Bronchial epithelial cell (primary cell): ENCODE results near the gene TEPSIN. TPM values are rescaled to one million over a fixed set of nuclear protein-coding genes. Genes with fewer than 3 reads are reported as not detected.

Experiments
- DNase-seq: peaks from one replicate; pipeline ENCODE4 v3.0.0-alpha.2; 2010; ENCODE audit warnings: low read depth
- FAIRE-seq: peaks from 2 replicates; lab custom pipeline; 2011; peaks lifted over from hg19 to GRCh38; lab: Jason Lieb, UNC
- H3K27me3 ChIP-seq: 2 replicates; pipeline ENCODE4 v1.5.1; 2011; ENCODE audit warnings: low read length; ENCODE audit not compliant: control insufficient read depth, insufficient read depth
- H3K36me3 ChIP-seq: 2 replicates; pipeline ENCODE4 v1.5.1; 2011; ENCODE audit warnings: low read length; ENCODE audit not compliant: control insufficient read depth, insufficient read depth
- H3K4me3 ChIP-seq: 2 replicates; pipeline ENCODE4 v1.5.1; 2011; ENCODE audit warnings: mild to moderate bottlenecking, low read depth, low read length, control low read depth
- total RNA-seq: library from RNA; depleted of rRNA; stranded (reverse); fragments of >200 nt; gene quantifications from 2 replicates; pipeline ENCODE4 v1.2.1, GENCODE V29; 2014
- TF ChIP-seq, protein P1 (sequence below): IDR thresholded peaks from 2 replicates; pipeline ENCODE4 v1.5.1; 2011; ENCODE audit warnings: mild to moderate bottlenecking, moderate library complexity, low read length, control low read depth, inconsistent platforms; ENCODE audit not compliant: insufficient read depth, severe bottlenecking

The TEPSIN gene
- total RNA-seq, 1 donor from 2014 or later = 5.8 TPM

DNA sequence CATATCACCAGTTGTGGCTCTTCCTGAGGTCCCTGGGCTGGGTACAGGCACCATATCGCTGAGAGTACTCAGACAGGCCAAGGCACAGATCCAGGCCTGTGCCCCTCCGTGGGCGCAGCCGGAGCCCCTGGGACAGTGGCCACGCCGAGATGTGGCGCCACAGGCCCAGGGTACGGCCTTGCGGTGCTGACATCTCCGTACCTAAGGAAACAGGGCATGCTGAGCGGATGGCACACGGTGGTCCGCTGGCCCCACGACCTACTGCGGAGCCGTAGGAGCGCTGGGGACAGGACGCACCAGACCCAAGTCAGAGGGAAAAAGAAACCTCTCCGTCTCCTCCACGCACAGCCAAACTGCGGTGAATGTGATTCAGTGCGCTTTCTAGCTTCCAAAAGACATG is 26.7 kb upstream of the TEPSIN start:
- FAIRE-seq (no peak), DNase-seq (no peak)
- no peaks in the 10 kb centered on the region for H3K27me3 ChIP-seq
- no peak overlapping the region for H3K4me3 ChIP-seq
- TF ChIP-seq, protein P1, sequence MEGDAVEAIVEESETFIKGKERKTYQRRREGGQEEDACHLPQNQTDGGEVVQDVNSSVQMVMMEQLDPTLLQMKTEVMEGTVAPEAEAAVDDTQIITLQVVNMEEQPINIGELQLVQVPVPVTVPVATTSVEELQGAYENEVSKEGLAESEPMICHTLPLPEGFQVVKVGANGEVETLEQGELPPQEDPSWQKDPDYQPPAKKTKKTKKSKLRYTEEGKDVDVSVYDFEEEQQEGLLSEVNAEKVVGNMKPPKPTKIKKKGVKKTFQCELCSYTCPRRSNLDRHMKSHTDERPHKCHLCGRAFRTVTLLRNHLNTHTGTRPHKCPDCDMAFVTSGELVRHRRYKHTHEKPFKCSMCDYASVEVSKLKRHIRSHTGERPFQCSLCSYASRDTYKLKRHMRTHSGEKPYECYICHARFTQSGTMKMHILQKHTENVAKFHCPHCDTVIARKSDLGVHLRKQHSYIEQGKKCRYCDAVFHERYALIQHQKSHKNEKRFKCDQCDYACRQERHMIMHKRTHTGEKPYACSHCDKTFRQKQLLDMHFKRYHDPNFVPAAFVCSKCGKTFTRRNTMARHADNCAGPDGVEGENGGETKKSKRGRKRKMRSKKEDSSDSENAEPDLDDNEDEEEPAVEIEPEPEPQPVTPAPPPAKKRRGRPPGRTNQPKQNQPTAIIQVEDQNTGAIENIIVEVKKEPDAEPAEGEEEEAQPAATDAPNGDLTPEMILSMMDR = no peak
- peaks cover 33% of the 10 kb centered on the region for H3K36me3 ChIP-seq

DNA sequence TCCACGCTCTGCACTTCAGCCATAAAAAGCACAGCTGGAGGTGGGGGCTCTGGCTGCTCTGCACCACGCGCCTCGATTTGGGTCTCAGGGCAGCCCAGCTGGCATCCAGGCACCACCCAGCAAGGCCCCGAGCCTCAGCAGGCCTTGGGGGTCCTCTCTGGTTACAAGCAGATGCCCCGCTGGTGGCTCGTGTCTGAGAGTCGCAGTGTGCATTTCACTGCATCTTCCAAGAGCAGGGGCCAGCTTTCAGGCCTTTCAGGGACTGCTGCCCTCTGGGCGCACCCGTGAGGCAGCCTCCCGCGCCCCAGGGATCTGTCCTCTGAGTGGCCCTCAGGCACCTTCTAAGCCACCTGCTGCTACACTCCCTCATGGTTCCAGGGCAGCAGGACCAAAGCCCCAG is 25.8 kb upstream of the TEPSIN start:
- Histone ChIP-seq H3K36me3 (peaks cover 42% of the 10 kb centered on the region), H3K27me3 (no peaks in the 10 kb centered on the region), H3K4me3 (no peak overlapping the region)
- TF ChIP-seq, protein P1 = no peak
- DNase-seq = no peak
- FAIRE-seq = no peak

DNA sequence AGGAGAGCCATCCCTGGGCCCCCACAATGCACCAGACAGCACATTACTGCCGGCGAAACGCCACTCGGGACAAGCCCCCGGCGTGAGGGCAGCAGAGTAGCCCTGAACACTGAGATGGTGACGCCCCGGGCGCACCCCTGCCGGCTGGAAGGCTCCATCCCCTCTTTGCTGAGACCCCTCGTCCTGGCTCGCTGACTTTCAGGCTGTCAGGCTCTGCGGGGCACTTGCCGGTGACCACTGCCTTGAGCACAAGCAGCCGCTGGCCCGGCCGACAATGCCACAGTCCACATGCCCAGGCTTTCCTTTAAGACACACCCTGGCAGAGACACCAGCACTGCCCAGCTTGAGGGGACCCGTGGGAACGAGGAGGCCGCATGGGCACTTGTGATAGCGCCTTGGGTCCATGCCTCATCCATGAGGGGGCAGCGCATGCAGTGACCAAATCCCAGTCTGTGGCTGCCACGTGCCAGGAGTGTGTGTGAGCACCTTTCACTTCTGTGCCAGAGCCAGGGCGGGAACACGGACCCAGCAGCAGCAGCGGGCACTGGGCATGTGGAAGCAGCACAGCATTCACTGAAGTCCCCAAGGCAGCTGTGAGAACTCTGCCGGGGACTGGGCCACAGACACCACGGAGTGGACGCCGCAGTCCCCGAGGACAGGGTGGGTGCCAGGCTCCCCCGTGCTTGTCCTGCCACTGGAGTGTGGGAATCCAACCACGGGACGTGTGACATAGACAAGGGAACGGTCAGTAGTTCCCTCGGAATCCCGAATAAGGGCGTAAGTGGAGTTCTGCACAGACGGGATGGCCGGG is 24.7 kb upstream of the TEPSIN start:
- no peak for FAIRE-seq
- DNase-seq = no peak
- TF ChIP-seq, protein P1 = no peak
- Histone ChIP-seq H3K36me3 (peaks cover 44% of the 10 kb centered on the region), H3K27me3 (no peaks in the 10 kb centered on the region), H3K4me3 (no peak overlapping the region)

DNA sequence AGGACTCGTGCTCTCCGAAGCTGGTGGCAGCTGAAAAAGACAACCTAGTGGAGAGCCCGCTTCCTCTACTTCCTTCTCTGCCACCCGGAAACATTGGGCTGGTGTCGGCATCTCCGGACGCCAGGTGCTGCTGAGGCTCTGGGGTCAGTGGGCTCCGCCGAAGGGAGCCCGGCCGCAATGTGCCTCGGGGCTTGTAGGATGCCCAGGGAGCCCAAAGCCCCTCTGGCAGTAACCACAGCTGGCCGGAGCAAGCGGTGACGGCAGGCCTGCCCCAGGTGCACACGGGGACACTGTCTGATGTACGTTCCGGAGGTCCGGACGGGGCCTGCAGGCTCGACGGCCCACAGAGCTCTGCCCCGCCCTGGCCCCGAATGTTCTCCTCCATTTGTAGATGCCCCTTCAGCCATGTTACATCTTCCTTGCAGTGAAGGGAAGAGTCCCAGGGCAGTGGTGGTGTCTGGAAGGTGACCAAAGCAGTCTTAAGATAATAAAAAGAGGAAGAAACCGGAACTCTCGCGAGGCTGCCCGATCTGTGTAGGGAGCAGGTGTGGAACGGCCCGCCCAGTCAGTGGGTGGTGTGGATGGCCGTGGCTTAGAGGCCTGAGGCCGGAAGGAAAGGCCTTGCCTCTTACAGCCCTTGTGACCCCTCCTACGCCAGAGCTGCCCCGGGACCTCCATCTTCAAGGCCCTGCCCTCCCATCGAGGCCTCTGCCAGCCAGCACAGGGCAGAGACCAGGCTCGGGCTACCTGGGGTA is 22.9 kb upstream of the TEPSIN start:
- FAIRE-seq = no peak
- TF ChIP-seq, protein P1 = no peak
- H3K27me3 ChIP-seq = no peaks in the 10 kb centered on the region
- peaks cover 43% of the 10 kb centered on the region for H3K36me3 ChIP-seq
- no peak for DNase-seq
- no peak overlapping the region for H3K4me3 ChIP-seq

DNA sequence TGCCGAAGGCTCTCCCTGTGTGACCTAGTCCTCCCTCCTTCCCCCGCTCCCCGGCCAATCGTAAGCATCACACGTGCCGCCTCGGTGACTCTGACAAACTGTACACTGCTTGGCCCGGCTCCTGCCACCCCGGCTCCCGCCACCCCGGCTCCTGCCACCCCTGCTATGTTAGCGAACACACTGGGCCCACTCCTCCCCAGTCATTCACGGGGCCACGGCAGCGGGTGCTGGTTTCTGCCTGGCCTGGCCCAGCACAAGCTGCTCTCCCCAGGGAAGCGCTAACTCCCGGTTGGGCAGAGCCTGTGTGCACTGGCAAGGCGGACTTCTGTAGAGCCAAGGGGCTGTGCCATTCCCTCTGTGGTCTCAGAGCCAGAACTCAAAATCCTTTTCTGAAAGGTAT is 22.2 kb upstream of the TEPSIN start:
- no peak for FAIRE-seq
- peaks cover 43% of the 10 kb centered on the region for H3K36me3 ChIP-seq

More for the DNA sequence above, 22.2 kb upstream of the TEPSIN start:
- Histone ChIP-seq H3K4me3 (no peak overlapping the region), H3K27me3 (no peaks in the 10 kb centered on the region)
- DNase-seq = no peak
- TF ChIP-seq, protein P1 = no peak
